ENCODE data around the gene RAD51B.

Gene RAD51B

GRCh38 chr14:68530443-68530842, 710.9 kb downstream of the RAD51B start:
- Histone ChIP-seq H3K36me3 (ENCODE audit: control insufficient read depth, insufficient read depth, low read length) (no peaks in the 10 kb centered on the region), H3K27me3 (replicated peaks; ENCODE audit: control insufficient read depth, insufficient read depth, low read length) (no peaks in the 10 kb centered on the region), H3K4me3 (replicated peaks; ENCODE audit: low read depth, low read length) (no peak overlapping the region)
- TF ChIP-seq CTCF (IDR thresholded peaks at IDR 0.05; ENCODE audit: insufficient read depth, low read length, poor library complexity, severe bottlenecking), result no peak
- DNase-seq (ENCODE audit: extremely low read depth, insufficient read length), result no peak

GRCh38 chr14:68532496-68532895, 712.9 kb downstream of the RAD51B start:
- no peak for TF ChIP-seq CTCF (IDR thresholded peaks at IDR 0.05; ENCODE audit: insufficient read depth, low read length, poor library complexity, severe bottlenecking)
- DNase-seq (ENCODE audit: extremely low read depth, insufficient read length), result no peak
- no peaks in the 10 kb centered on the region for H3K27me3 ChIP-seq (replicated peaks; ENCODE audit: control insufficient read depth, insufficient read depth, low read length)
- H3K36me3 ChIP-seq (ENCODE audit: control insufficient read depth, insufficient read depth, low read length), result no peaks in the 10 kb centered on the region
- no peak overlapping the region for H3K4me3 ChIP-seq (replicated peaks; ENCODE audit: low read depth, low read length)

GRCh38 chr14:68534276-68534675, 714.7 kb downstream of the RAD51B start:
- Histone ChIP-seq H3K4me3 (replicated peaks; ENCODE audit: low read depth, low read length) (no peak overlapping the region), H3K36me3 (ENCODE audit: control insufficient read depth, insufficient read depth, low read length) (no peaks in the 10 kb centered on the region), H3K27me3 (replicated peaks; ENCODE audit: control insufficient read depth, insufficient read depth, low read length) (no peaks in the 10 kb centered on the region)
- DNase-seq (ENCODE audit: extremely low read depth, insufficient read length), result no peak
- no peak for TF ChIP-seq CTCF (IDR thresholded peaks at IDR 0.05; ENCODE audit: insufficient read depth, low read length, poor library complexity, severe bottlenecking)

GRCh38 chr14:68535404-68536017, 715.9 kb downstream of the RAD51B start:
- H3K36me3 ChIP-seq (ENCODE audit: control insufficient read depth, insufficient read depth, low read length), result no peaks in the 10 kb centered on the region
- no peak for TF ChIP-seq CTCF (IDR thresholded peaks at IDR 0.05; ENCODE audit: insufficient read depth, low read length, poor library complexity, severe bottlenecking)
- H3K4me3 ChIP-seq (replicated peaks; ENCODE audit: low read depth, low read length), result no peak overlapping the region
- DNase-seq (ENCODE audit: extremely low read depth, insufficient read length), result no peak
- H3K27me3 ChIP-seq (replicated peaks; ENCODE audit: control insufficient read depth, insufficient read depth, low read length), result no peaks in the 10 kb centered on the region

- Histone ChIP-seq H3K4me3 (replicated peaks; ENCODE audit: low read depth, low read length) (no peak overlapping the region), H3K36me3 (ENCODE audit: control insufficient read depth, insufficient read depth, low read length) (no peaks in the 10 kb centered on the region), H3K27me3 (replicated peaks; ENCODE audit: control insufficient read depth, insufficient read depth, low read length) (no peaks in the 10 kb centered on the region)
- no peak for TF ChIP-seq CTCF (IDR thresholded peaks at IDR 0.05; ENCODE audit: insufficient read depth, low read length, poor library complexity, severe bottlenecking)
- no peak for DNase-seq (ENCODE audit: extremely low read depth, insufficient read length)
These were observed 716.4 kb downstream of the RAD51B start for GRCh38 chr14:68536018-68536410.

- Histone ChIP-seq H3K36me3 (ENCODE audit: control insufficient read depth, insufficient read depth, low read length) (no peaks in the 10 kb centered on the region), H3K27me3 (replicated peaks; ENCODE audit: control insufficient read depth, insufficient read depth, low read length) (no peaks in the 10 kb centered on the region), H3K4me3 (replicated peaks; ENCODE audit: low read depth, low read length) (no peak overlapping the region)
- DNase-seq (ENCODE audit: extremely low read depth, insufficient read length), result no peak
- TF ChIP-seq CTCF (IDR thresholded peaks at IDR 0.05; ENCODE audit: insufficient read depth, low read length, poor library complexity, severe bottlenecking), result no peak
These were observed 719.1 kb downstream of the RAD51B start for GRCh38 chr14:68538639-68539038.
